ENCODE data around the gene KLC1.

KLC1 gene

DNA sequence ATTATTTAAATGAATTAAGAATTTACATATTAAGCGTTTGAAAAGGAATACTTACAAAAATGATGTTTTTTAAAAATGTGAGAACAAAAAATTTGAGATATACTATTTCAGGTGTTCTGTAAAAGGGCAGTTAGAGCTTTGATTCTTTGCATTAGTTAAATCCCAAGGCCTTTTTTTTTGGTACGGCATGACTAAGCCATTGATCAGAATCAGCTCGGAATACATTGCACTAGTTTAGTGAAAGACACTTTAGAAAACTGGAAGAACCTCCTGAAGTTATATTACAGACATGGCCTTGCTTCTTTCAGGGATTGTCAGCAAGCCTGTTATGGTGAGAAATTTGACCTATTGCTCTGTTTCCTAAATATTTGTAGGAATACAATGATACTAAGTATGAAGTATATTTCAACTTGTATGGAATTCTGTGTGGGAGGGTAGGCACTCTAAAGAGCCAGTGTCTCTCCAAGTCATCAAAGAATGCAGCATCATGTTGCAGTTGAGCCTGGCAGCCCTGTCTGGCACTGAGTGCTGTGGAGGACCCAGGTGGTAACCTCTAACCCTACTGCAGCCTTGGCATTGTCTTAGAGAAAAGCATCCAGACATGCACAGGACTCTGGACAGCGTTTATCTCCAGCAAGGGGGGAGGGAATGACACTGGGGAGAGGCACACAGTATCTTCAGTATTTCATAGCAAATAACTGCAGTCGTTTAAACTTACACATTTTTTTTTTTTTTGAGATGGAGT is 1.5 kb downstream of the KLC1 start:
- Histone ChIP-seq H3K27ac (replicated peaks; ENCODE audit: low read length) (no peak overlapping the region), H2BK12ac (ENCODE audit: low read length) (no peak overlapping the region), H3K4me2 (ENCODE audit: insufficient read depth, low read length, poor library complexity, severe bottlenecking) (peak overlapping the region; percentile 19), H3K14ac (ENCODE audit: low read length) (no peak overlapping the region), H3K79me1 (ENCODE audit: low read depth, low read length) (peaks cover 10% of the 10 kb centered on the region), H2BK5ac (ENCODE audit: low read length) (no peak overlapping the region), H2BK15ac (ENCODE audit: low read length) (no peak overlapping the region), H3K9me3 (replicated peaks in 1 of 2; ENCODE audit: control insufficient read depth in 2 of 2, insufficient read depth in 1 of 2, low read depth in 1 of 2, low read length in 2 of 2) (no peaks in the 10 kb centered on the region), H3K27me3 (ENCODE audit: control insufficient read depth in 3 of 3, insufficient read depth in 3 of 3, low read depth in 1 of 3, low read length in 3 of 3) (no peaks in the 10 kb centered on the region), H3K23ac (ENCODE audit: low read depth, low read length, poor library complexity) (no peak overlapping the region), H3K4me3 (ENCODE audit: low read length in 2 of 2) (peak overlapping the region; percentile 22 to 86), H3K9ac (ENCODE audit: low read depth, low read length, poor library complexity) (no peak overlapping the region), H3K18ac (ENCODE audit: low read length) (no peak overlapping the region), H4K8ac (ENCODE audit: low read depth, low read length) (no peak overlapping the region), H3K36me3 (replicated peaks in 1 of 2; ENCODE audit: control insufficient read depth in 2 of 2, insufficient read depth in 2 of 2, low read length in 2 of 2) (peaks cover 4 to 35% of the 10 kb centered on the region in 2 donors), H2AK5ac (ENCODE audit: low read depth, low read length) (no peak overlapping the region), H3K4me1 (ENCODE audit: control insufficient read depth in 2 of 2, insufficient read depth in 1 of 2, low read depth in 1 of 2, low read length in 2 of 2) (peaks cover 8 to 13% of the 10 kb centered on the region in 2 donors), H4K91ac (ENCODE audit: low read depth, low read length, poor library complexity) (no peak overlapping the region), H3K4ac (ENCODE audit: low read length) (no peak overlapping the region), H2AFZ (ENCODE audit: low read length) (no peak overlapping the region), H2BK120ac (ENCODE audit: low read depth, low read length) (no peak overlapping the region)
- no CpG with 5 or more reads among the region's 5 CpGs for WGBS, 2 donors (ENCODE audit: extremely low coverage in 2 of 2, insufficient read length in 2 of 2, insufficient replicate concordance in 1 of 2)
- DNase-seq (ENCODE audit: low spot score): no peak

GRCh38 chr14:103633391-103633790 is 4.4 kb downstream of the KLC1 start:
- no peak overlapping the region for H4K91ac ChIP-seq (ENCODE audit: low read depth, low read length, poor library complexity)

DNA sequence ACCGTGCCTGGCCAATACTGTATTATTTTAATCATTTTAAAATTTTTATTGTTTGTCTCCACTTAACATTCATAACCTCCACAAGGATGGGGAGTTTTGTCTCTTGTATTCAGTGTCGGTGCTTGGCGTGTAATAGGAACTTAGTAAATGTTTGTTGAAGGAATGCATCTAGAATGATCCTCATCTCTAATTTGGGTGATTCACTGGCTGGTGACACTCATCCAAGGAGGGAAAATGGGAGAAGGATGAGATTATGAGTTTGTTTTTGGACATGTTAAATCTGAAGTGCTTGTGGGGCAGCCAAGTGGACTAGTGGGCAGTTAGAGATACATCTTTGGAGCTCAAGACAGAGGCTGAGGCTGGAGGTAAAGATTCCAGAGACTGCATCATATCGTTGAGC is 5.1 kb downstream of the KLC1 start:
- H3K27ac ChIP-seq (replicated peaks; ENCODE audit: low read length): no peak overlapping the region
- H3K27me3 ChIP-seq (ENCODE audit: control insufficient read depth in 3 of 3, insufficient read depth in 3 of 3, low read depth in 1 of 3, low read length in 3 of 3): no peaks in the 10 kb centered on the region
- H3K9ac ChIP-seq (ENCODE audit: low read depth, low read length, poor library complexity): no peak overlapping the region
- peaks cover 5 to 6% of the 10 kb centered on the region in 2 donors for H3K4me1 ChIP-seq (ENCODE audit: control insufficient read depth in 2 of 2, insufficient read depth in 1 of 2, low read depth in 1 of 2, low read length in 2 of 2)
- no peak overlapping the region for H2BK120ac ChIP-seq (ENCODE audit: low read depth, low read length)
- H3K18ac ChIP-seq (ENCODE audit: low read length): no peak overlapping the region
- no CpG with 5 or more reads among the region's 4 CpGs for WGBS, 2 donors (ENCODE audit: extremely low coverage in 2 of 2, insufficient read length in 2 of 2, insufficient replicate concordance in 1 of 2)
- H3K4me2 ChIP-seq (ENCODE audit: insufficient read depth, low read length, poor library complexity, severe bottlenecking): no peak overlapping the region
- no peak overlapping the region for H4K8ac ChIP-seq (ENCODE audit: low read depth, low read length)
- no peak overlapping the region for H4K91ac ChIP-seq (ENCODE audit: low read depth, low read length, poor library complexity)
- H3K14ac ChIP-seq (ENCODE audit: low read length): no peak overlapping the region
- peaks cover 0 to 3% of the 10 kb centered on the region in 2 donors for H3K9me3 ChIP-seq (replicated peaks in 1 of 2; ENCODE audit: control insufficient read depth in 2 of 2, insufficient read depth in 1 of 2, low read depth in 1 of 2, low read length in 2 of 2)
- no peak overlapping the region for H2BK5ac ChIP-seq (ENCODE audit: low read length)
- H3K79me1 ChIP-seq (ENCODE audit: low read depth, low read length): peaks cover 16% of the 10 kb centered on the region
- no peak for DNase-seq (ENCODE audit: low spot score)
- H2AFZ ChIP-seq (ENCODE audit: low read length): no peak overlapping the region
- H3K23ac ChIP-seq (ENCODE audit: low read depth, low read length, poor library complexity): no peak overlapping the region
- no peak overlapping the region for H3K4me3 ChIP-seq (ENCODE audit: low read length in 2 of 2)
- H2BK12ac ChIP-seq (ENCODE audit: low read length): no peak overlapping the region
- H3K36me3 ChIP-seq (replicated peaks in 1 of 2; ENCODE audit: control insufficient read depth in 2 of 2, insufficient read depth in 2 of 2, low read length in 2 of 2): peaks cover 7 to 64% of the 10 kb centered on the region in 2 donors
- no peak overlapping the region for H2BK15ac ChIP-seq (ENCODE audit: low read length)
- no peak overlapping the region for H3K4ac ChIP-seq (ENCODE audit: low read length)
- H2AK5ac ChIP-seq (ENCODE audit: low read depth, low read length): no peak overlapping the region

More at GRCh38 chr14:103633391-103633790, 4.4 kb downstream of the KLC1 start:
- Histone ChIP-seq H3K14ac (ENCODE audit: low read length) (no peak overlapping the region), H2BK15ac (ENCODE audit: low read length) (no peak overlapping the region), H3K79me1 (ENCODE audit: low read depth, low read length) (peaks cover 13% of the 10 kb centered on the region), H3K23ac (ENCODE audit: low read depth, low read length, poor library complexity) (no peak overlapping the region), H3K9ac (ENCODE audit: low read depth, low read length, poor library complexity) (no peak overlapping the region), H3K36me3 (replicated peaks in 1 of 2; ENCODE audit: control insufficient read depth in 2 of 2, insufficient read depth in 2 of 2, low read length in 2 of 2) (peaks cover 4 to 58% of the 10 kb centered on the region in 2 donors), H2AK5ac (ENCODE audit: low read depth, low read length) (no peak overlapping the region), H3K4me1 (ENCODE audit: control insufficient read depth in 2 of 2, insufficient read depth in 1 of 2, low read depth in 1 of 2, low read length in 2 of 2) (peaks cover 5 to 6% of the 10 kb centered on the region in 2 donors), H4K8ac (ENCODE audit: low read depth, low read length) (no peak overlapping the region), H2BK12ac (ENCODE audit: low read length) (no peak overlapping the region), H3K9me3 (replicated peaks in 1 of 2; ENCODE audit: control insufficient read depth in 2 of 2, insufficient read depth in 1 of 2, low read depth in 1 of 2, low read length in 2 of 2) (no peaks in the 10 kb centered on the region), H2AFZ (ENCODE audit: low read length) (no peak overlapping the region), H3K27ac (replicated peaks; ENCODE audit: low read length) (no peak overlapping the region), H2BK120ac (ENCODE audit: low read depth, low read length) (no peak overlapping the region), H3K27me3 (ENCODE audit: control insufficient read depth in 3 of 3, insufficient read depth in 3 of 3, low read depth in 1 of 3, low read length in 3 of 3) (no peaks in the 10 kb centered on the region), H3K4me2 (ENCODE audit: insufficient read depth, low read length, poor library complexity, severe bottlenecking) (no peak overlapping the region), H3K4me3 (ENCODE audit: low read length in 2 of 2) (no peak overlapping the region), H3K18ac (ENCODE audit: low read length) (no peak overlapping the region), H2BK5ac (ENCODE audit: low read length) (no peak overlapping the region), H3K4ac (ENCODE audit: low read length) (no peak overlapping the region)
- WGBS, 2 donors (ENCODE audit: extremely low coverage in 2 of 2, insufficient read length in 2 of 2, insufficient replicate concordance in 1 of 2): no CpG with 5 or more reads among the region's 1 CpG
- DNase-seq (ENCODE audit: low spot score): no peak

DNA sequence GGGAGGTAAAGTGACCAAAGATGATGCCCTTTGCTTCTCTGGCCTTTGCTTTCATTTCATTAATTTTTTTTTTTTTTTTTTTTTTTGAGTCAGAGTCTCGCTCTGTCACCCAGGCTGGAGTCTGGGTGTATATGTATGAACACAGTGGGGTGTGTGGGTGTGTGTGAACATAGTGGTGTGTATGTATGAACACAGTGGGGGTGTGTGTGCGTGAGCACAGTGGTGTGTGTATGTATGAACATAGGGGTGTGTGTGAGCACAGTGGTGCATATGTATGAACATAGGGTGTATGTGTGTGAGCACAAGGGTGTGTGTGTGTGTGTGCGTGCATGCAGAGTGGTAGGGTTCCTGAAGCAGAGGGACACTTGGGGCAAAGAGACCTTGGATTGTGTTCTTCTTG is 9.6 kb downstream of the KLC1 start:
- no peak overlapping the region for H3K9ac ChIP-seq (ENCODE audit: low read depth, low read length, poor library complexity)
- H2BK5ac ChIP-seq (ENCODE audit: low read length): no peak overlapping the region
- no peak overlapping the region for H3K27ac ChIP-seq (replicated peaks; ENCODE audit: low read length)
- H3K14ac ChIP-seq (ENCODE audit: low read length): peak overlapping the region; percentile 8
- H3K4me3 ChIP-seq (ENCODE audit: low read length in 2 of 2): peak overlapping the region in 1 of 2 donors; percentile 5
- H2BK120ac ChIP-seq (ENCODE audit: low read depth, low read length): no peak overlapping the region
- no peak overlapping the region for H4K8ac ChIP-seq (ENCODE audit: low read depth, low read length)
- no peak overlapping the region for H2AFZ ChIP-seq (ENCODE audit: low read length)
- H2AK5ac ChIP-seq (ENCODE audit: low read depth, low read length): no peak overlapping the region
- no peak overlapping the region for H3K4ac ChIP-seq (ENCODE audit: low read length)
- no peak overlapping the region for H3K4me2 ChIP-seq (ENCODE audit: insufficient read depth, low read length, poor library complexity, severe bottlenecking)
- no CpG with 5 or more reads among the region's 3 CpGs for WGBS, 2 donors (ENCODE audit: extremely low coverage in 2 of 2, insufficient read length in 2 of 2, insufficient replicate concordance in 1 of 2)
- H4K91ac ChIP-seq (ENCODE audit: low read depth, low read length, poor library complexity): no peak overlapping the region
- H3K4me1 ChIP-seq (ENCODE audit: control insufficient read depth in 2 of 2, insufficient read depth in 1 of 2, low read depth in 1 of 2, low read length in 2 of 2): no peaks in the 10 kb centered on the region
- peak overlapping the region; percentile 22 for H2BK12ac ChIP-seq (ENCODE audit: low read length)
- H3K36me3 ChIP-seq (replicated peaks in 1 of 2; ENCODE audit: control insufficient read depth in 2 of 2, insufficient read depth in 2 of 2, low read length in 2 of 2): peaks cover 5 to 56% of the 10 kb centered on the region in 2 donors
- no peak overlapping the region for H3K23ac ChIP-seq (ENCODE audit: low read depth, low read length, poor library complexity)
- no peak overlapping the region for H3K18ac ChIP-seq (ENCODE audit: low read length)
- no peak for DNase-seq (ENCODE audit: low spot score)
- peaks cover 12% of the 10 kb centered on the region for H3K79me1 ChIP-seq (ENCODE audit: low read depth, low read length)
- H3K27me3 ChIP-seq (ENCODE audit: control insufficient read depth in 3 of 3, insufficient read depth in 3 of 3, low read depth in 1 of 3, low read length in 3 of 3): no peaks in the 10 kb centered on the region
- peaks cover 0 to 3% of the 10 kb centered on the region in 2 donors for H3K9me3 ChIP-seq (replicated peaks in 1 of 2; ENCODE audit: control insufficient read depth in 2 of 2, insufficient read depth in 1 of 2, low read depth in 1 of 2, low read length in 2 of 2)
- H2BK15ac ChIP-seq (ENCODE audit: low read length): no peak overlapping the region

Measured in neuronal stem cell (in vitro differentiated cells).